ENCODE measurements around the gene SETBP1.

SETBP1 gene

GRCh38 chr18:44733069-44733753, 52.5 kb downstream of the SETBP1 start:
- DNase-seq: peak; percentile 1

- no peak for DNase-seq
Measured at GRCh38 chr18:44733754-44734465, 53.2 kb downstream of the SETBP1 start.

DNA sequence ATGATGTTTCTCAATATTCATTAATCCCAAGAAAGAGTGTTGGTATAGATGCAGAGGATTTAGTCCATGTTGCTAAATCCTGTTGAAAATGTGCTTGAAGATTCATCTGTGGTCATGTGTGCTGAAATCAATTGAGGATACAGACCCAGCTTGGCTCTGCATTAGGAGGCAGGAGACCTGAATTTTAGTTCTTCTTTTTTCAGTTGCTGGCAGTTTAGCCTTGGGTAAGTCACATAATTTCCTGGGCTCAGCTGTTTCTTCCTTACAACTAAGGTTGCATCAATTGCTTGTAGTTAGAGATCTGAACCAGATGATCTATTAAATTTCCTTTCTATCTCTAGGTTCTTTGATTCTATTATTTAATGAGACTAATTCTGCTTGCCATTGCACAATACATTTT, 54.4 kb downstream of the SETBP1 start:
- DNase-seq: no peak

- DNase-seq: no peak
Measured at GRCh38 chr18:44736664-44737380, 56.1 kb downstream of the SETBP1 start.

- no peak for DNase-seq
Measured at GRCh38 chr18:44737623-44738022, 56.9 kb downstream of the SETBP1 start.

GRCh38 chr18:44740000-44740399, 59.3 kb downstream of the SETBP1 start:
- DNase-seq: no peak

- no peak for DNase-seq
Measured at GRCh38 chr18:44741085-44741484, 60.4 kb downstream of the SETBP1 start.

DNA sequence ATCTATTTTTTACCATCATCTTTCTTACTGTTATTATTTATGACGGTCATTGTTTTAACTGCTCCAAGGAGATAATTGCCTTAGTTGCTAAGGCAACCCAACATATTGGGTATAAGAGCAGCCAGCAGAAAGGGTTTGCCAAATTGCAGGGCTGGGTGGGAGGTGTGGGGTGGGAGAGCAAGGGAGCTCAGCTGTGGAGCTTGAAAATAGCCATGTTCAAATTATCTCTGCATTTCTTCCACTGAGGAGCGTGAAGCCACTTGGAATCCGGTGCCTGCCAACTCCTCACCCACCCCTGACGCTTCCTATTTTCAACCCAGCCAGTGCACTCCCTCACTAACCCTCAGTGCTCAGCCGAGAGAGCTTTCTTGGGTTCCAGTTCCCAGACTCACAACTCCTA, 60.8 kb downstream of the SETBP1 start:
- DNase-seq: no peak

DNA sequence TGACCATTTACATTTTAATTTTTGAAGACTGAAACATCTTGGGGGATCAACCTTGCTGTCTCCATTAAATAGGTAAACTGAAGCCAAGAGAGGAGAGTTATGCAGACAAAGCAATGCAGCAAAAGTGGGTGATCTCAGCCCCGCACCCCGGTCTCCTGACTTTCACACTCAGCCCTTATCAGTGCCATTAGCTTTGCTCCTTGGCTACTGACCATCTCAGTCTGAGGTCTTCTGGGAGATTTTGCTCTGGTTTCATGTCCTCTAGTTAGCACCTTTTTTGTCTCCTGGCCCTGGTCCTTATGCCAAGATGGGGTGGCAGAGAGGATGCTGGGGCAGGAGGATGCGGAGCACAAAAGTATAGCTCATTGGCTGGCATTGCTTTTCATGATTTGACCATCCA, 61.4 kb downstream of the SETBP1 start:
- no peak for DNase-seq

DNA sequence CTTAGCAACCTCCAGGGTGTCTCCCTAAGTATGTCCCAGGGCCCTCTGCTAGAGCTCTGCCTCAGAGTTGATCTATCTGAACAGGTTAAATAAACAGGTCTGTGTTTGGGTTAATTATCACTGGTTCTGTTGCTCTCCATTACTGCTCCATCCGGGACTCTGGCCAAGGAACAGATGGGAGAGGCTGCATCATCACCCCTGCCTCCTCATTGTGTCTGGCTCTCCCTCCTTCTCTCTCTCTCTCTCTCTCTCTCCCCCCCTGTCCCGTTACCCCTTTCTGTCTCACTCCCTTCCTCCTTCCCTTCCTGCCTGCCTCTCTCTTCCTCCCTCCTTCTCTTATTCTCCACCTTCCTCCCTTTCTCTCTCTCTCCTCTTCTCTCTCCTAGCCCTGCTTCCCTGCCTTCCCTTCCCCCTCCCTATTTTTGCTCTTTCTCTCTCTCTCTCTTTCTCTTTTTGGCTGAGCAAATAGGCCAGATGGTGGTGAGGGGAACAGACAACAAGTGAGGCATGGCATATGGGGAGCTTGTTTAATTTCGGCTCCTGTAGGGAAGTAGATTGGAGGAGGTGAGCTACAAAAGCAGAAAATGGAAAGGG, 62.1 kb downstream of the SETBP1 start:
- no peak for DNase-seq

GRCh38 chr18:44743631-44744030, 62.9 kb downstream of the SETBP1 start:
- DNase-seq: no peak

GRCh38 chr18:44744161-44745121, 63.8 kb downstream of the SETBP1 start:
- no peak for DNase-seq

GRCh38 chr18:44747157-44747556, 66.5 kb downstream of the SETBP1 start:
- no peak for DNase-seq

DNA sequence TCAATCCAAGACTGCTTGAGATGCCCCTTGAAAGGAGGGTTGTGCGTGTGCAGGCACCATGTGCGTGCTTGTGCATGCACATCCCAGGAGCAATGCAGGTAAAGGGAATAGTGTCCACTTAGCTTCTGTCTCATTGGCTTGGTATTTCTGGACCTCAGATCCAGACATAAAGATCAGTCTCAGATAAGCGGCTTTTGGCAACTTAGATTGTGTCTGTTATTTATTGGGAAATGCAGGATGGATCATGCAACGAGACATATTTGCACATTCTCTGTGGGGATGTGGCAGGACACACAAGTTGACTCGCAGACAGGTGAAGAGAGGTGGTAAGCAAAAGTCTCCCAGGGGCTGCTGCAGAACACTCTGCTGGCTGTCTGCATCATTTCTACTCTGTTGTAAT, 67.9 kb downstream of the SETBP1 start:
- no peak for DNase-seq

DNA sequence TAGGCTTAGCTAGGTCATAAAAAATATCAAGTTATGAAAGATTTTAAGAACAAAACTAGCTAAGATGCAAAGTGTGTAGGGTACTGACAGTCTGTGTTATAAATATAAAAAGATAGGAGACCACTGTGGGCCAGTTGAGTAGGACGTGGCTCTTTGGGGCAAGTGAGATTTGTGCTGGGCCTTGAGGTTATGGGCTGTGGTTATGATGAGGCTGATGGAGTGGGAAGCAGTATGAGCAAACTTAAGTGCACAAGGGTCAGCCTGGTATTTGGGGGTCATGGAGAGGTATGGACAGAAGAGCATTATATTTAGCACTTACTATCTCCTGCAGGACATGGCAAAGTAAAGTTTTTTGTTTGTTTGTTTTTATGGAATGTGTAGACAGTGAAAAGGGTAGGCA, 70.1 kb downstream of the SETBP1 start:
- no peak for DNase-seq

GRCh38 chr18:44754567-44754966, 73.9 kb downstream of the SETBP1 start:
- DNase-seq: no peak

- DNase-seq: no peak
Measured at GRCh38 chr18:44758861-44759631, 78.4 kb downstream of the SETBP1 start.

DNA sequence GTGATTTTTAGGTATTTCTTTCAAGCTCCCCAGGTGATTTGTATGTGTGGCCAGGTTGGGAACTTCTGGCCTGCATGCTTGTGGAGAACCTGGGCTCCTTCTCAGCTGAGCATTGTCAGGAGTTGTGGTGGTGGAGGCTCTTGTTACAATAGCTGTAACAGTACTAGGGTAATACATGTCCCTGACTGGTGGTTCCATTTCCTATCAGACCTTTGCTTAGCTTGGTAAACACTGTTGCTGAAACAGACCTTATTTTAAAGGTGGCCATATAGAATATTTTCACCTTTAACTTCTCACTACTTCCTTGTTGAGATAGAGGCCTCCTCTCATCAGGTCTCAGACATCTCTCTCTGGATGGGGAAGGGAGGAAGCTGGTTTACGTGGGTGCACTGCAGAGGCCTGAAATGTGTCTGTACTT, 79.2 kb downstream of the SETBP1 start:
- DNase-seq: no peak

DNA sequence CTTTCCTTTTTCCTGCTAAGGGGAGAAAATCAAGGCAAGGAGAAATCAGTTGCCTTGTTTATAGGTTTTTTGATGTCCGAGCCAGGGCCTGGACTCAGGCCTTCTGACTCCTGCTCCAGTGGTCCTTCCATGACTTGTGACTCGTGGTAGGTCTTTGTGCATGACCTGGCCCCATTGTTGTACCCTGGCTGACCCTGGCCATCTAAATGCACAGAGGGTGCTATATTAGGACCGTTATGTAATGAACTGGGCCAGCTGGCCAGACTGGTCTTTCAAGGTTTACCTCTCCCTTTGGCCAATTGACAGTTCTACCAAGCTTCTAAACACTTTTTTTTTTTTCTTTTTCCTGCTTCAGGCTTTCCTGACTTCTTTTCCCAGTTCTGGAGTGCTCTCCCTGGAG, 81.1 kb downstream of the SETBP1 start:
- DNase-seq: no peak

DNA sequence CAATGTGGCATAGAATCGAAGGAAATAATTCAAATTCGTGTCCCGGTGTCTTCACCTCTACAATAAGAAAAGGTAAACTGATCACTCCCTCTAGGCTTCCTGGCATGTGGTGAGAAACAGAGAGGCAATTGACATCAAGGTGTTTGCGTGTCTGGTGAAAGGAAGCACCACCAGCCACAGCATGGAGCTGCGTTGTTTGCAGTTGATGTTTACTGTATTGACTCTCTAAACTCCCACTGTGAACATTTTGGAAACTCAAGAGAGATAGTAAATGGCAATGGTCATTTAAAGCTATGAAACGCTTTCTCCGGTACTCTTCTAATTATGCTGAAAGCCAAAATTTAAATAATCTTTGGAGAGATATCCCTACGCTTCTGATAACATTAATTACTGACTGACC, 82.6 kb downstream of the SETBP1 start:
- no peak for DNase-seq

DNA sequence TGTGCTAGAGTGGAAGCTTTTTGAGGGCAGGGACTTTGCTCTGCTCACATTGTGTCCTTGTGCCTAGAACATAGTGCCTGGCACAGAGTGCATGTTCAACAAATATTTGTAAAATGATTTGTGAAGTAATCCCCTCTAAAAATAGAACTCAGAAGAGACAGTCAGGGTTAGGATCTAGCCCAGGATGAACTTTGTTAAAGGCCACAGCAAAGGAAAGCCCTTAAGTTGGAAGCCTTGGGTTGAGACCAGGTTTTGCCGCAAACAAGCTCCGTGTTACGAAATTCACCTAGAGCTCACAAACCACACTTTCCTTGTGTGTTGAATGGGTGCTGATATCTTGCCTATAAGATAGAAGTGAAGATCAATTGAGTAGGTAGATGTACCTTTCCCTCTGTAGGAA, 84.2 kb downstream of the SETBP1 start:
- DNase-seq: no peak

- no peak for DNase-seq
Measured at GRCh38 chr18:44765456-44765855, 84.8 kb downstream of the SETBP1 start.

Data from GOT3 (cell line).